NCI-H2196 (cell line): ENCODE results near the gene STEAP2.

Experiments used
- DNase-seq: peaks from one replicate; lab custom pipeline; 2025; ENCODE audit not compliant: unreplicated experiment; lab: John Stamatoyannopoulos, UW

Gene STEAP2

DNA sequence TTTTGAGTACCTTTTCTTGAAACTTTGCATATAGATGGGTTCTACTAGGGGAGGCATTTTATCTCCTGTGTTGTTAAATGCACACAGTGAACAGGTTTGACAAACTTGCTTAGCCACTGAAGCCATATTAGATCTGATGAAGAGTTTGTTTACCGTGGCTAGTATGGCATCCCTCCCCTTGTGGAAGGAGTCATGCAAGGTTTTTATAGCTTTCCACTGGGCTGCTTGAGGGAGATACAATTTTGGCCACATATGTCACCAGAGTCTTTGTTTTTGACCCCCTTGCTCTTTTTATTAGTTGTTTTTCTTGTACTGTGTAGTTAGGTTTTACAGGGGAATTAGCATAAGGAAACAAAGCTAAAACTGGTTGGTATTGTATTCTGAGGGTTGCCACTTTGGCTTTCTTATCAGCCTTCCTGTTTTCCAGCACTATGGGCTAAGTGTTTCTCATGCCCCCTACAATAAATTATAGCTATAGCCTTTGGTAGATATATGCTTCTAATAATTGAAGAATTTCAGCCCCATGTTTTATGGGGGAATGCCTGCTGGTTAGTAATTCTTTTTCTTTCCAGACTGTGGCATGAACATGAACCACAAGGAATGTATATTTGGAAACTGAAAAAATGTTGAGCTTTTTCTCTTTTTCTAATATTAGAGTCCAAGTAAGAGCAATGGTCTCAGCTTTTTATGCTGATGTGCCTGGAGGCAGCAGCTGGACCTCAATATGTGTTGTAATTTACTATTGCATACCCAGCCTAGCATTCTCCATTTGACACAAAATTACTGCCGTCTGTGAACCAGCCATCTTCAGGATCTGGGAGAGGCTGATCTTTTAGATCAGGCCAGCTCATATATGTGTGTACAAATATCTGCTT, 18.4 kb upstream of the STEAP2 start:
- no peak for DNase-seq

DNA sequence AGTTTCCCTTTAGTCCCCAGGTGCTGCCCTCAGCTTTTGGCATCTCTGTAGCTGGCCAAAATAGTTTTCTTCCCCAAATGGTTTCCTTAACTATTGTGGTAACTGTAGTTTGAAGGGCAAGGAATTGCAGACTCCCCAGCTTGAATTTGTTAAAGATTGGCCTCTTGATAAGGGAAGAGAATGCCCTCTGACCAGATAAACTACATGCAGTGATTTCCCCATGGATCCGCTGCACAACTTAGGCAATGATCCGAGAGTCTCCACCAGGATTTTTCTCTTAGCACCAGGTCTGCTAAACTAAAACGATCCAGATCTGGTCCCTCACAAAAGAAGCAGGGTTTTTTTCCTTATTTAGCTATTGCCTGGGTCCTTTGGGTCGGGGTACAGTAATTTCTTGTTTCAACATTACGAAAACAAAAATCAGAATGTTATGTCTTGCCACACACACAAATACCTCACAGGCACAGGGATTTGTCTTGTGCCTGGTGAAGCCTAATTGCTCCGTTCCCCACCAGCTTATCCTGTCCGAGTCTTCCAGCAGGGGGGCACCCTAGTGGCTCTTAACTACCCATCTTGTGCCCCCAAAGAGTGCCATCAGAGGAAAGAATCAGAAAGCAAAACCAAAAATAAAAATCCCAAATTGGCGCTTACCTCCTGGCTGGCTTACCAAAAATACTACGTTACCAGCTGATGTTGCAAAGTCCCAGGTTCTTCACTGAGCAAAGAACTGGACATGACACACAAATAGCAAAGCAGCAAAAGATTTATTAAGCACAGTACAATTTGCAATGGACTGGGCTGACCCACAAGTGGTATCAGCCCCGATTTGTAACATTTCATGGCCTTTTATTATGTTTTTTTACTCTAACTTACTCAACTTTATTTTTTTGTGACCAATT, 16.4 kb upstream of the STEAP2 start:
- no peak for DNase-seq

DNA sequence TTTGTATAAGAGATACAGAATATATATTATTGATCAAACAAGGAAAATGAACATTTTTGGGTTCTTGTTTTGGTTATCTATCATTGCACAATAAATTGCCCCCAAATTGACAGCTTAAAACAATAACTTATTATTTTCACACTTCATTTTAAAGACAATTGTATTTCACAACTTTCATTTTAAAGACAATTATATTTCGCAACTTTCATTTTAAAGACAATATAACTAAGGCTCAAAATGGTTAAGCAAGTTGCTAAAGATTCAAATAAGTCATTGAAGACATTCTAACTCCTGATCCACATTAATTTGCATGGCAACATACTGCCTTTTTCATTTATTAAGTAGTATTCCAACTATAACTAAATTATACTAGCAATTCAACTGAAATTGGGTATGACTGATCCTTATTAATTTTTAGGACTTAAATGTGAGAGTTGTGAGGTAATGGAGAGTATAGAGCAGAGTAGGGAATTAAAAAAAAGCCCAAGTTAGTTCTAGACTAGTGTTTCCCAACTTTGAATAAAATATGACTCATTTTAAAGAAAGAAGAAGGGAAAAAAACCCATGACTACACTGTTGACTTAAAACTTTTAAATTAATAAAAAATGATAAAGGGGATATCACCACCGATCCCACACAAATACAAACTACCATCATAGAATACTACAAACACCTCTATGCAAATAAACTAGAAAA, 9.9 kb upstream of the STEAP2 start:
- DNase-seq = no peak

DNA sequence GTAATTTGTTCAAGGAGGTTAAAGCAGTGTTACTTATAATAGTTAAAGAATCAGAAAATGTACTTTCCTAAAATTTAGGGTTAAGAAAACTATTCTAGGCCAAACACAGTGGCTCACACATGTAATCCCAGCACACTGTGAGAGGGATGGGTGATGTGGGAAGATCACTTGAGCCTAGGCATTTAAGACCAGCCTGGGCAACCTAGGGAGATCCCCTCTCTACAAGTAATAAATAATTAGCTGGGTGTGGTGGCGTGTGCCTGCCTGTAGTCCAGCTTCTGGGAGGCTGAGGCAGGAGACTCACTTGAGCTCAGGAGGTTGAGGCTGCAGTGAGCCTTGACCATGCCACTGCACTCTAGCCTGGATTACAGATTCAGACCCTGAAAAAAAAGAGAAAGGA, 3.6 kb upstream of the STEAP2 start:
- no peak for DNase-seq

DNA sequence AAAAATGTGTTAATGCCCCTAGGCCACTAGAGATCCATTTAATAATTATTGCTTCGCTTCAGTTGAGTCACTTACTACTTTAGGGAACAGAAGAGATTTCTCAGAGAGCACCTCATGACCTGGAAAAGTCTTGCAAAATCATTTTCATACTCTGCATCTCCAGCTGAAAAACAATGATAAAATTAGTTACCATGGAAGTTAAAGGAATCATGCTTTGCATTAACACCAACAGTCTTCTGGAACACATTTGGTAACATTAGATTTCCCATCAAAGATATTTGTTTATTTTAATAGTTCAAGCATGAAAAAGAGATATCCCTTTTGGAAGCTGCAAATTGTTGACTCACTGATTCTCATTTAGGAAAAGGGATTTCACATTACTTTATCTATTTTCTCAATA, 1.8 kb upstream of the STEAP2 start:
- no peak for DNase-seq

DNA sequence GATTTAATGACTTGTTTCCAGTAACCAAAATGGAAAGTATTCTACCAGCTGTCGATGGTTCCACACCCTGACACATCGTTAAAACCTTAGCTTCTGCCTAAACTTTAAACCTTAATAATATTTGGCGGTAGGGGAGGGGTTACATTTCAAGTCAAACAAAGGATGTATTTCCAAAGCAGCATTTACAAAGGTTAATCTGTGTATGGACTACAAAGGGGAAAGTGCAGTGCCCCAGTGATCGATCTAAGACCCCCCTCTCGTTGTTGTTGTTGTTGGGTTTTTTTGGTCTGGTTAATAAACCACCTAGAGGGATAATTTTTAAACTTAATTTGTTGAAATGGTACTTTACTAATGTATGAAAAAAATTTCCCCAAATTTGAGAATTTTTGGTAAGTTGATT, 1.1 kb upstream of the STEAP2 start:
- no peak for DNase-seq

DNA sequence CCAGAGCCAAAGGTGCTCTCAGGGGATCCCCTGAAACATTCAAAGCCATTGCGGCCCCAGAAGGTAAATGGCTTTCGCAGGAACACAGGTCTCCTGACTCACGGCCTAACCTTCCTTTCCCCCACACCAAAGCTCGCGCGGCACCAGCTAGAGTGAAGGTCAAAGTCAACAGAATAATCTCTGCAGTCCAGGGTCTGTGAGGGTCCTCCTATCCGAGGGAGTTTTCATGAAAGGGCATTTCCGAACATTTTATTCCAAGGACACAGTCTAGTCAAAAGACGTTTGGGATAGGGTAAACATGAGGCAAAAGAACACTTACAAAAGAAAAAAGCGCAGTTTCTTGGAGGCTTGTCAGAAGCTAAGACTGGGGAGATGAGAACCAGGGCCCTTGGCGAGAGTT, 559 bp upstream of the STEAP2 start:
- DNase-seq = no peak

DNA sequence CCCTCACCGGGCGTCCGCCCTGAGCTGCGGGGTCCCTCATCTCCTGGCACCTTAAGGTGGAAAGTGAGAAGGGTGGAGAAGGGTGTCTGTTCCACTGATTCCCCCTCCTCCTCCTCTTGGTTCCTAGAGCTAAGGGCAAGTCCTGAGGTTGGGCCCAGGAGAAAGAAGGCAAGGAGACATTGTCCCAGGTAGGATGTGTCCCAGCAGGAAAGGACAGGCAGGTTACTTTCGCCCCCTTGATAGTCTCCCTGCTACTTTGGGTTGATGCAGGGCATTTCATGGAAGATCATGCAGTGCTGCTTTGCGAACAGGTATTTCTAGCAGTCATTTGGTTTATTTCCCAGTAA, 582 bp downstream of the STEAP2 start:
- DNase-seq = no peak

DNA sequence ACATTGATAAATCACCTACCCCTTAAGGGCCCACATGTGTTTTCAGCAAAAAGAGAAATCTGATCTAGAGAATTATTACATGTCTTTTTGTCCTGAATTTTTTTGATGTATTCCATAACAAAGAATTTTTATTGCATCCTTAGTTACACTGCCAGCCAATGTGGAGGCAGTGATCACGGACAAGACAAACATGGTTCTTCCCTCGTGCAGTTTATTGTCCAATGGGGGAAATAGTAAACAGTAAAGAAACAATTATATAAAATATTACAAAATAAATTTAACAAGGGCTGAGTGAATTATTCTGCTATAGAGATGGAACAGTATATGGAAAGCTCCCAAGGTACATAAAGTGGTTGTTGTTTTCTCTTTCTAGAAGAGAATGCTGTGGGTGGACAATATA, 2.0 kb downstream of the STEAP2 start:
- no peak for DNase-seq

DNA sequence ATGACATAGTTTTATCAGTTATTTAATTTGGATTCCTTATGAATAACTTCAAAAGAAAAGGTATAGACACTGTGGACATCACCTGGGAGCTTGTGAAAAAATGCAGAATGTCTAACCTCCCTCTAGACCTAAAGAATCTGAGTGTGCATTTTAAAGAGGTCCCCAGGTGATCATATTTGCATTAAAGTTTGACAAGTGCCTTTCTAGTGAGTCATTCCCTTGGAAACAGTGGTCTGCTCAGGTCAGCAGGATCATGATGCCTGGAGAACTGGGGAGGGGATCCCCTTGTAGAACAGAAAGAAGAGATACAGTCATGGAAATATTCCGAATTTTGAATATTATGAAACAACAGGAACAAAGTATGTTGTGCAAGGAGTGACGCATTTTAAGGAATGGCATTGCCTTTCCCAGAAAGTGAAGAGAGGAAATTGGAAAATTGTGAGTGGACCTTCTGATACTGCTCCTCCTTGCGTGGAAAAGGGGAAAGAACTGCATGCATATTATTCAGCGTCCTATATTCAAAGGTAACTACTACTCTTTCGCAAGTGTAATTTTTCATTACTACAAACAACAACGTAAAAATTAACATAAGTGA, 4.6 kb downstream of the STEAP2 start:
- no peak for DNase-seq

DNA sequence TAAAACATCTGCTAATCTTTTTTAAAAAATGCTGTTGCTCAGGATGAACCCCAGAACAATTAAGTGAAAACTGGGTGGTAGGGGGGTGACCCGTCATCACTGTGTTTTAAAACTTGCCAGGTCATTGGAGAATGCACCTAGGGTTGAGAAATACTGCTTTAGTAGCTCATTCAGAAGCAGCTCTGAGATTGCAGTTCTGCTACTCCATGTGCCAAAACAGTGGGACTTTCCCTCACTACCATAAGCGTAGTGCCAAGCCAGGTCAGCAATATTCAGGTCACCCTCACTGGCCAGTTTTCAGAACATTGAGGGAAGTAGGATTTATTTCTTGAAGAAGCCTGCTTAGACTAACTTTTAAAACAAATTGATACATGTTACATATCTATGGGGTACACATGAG, 5.2 kb downstream of the STEAP2 start:
- no peak for DNase-seq

DNA sequence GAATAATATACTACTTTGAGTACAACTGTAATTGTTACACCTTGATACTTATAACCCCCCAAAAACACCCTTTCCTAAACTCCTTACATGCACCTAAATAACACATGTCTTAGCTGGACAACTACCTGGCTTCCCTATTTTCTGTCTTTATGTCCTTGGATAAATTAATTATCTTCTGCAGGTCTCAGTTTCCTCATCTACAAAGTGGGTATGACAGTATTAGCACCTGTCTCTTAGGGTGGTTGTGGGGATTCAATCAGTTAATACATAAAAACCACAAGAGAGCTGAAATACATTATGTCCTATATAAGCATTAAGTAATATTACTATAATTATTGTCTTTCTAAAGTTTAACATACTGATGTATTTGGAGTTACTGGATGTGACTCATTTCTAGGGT, 10.8 kb downstream of the STEAP2 start:
- DNase-seq = no peak

DNA sequence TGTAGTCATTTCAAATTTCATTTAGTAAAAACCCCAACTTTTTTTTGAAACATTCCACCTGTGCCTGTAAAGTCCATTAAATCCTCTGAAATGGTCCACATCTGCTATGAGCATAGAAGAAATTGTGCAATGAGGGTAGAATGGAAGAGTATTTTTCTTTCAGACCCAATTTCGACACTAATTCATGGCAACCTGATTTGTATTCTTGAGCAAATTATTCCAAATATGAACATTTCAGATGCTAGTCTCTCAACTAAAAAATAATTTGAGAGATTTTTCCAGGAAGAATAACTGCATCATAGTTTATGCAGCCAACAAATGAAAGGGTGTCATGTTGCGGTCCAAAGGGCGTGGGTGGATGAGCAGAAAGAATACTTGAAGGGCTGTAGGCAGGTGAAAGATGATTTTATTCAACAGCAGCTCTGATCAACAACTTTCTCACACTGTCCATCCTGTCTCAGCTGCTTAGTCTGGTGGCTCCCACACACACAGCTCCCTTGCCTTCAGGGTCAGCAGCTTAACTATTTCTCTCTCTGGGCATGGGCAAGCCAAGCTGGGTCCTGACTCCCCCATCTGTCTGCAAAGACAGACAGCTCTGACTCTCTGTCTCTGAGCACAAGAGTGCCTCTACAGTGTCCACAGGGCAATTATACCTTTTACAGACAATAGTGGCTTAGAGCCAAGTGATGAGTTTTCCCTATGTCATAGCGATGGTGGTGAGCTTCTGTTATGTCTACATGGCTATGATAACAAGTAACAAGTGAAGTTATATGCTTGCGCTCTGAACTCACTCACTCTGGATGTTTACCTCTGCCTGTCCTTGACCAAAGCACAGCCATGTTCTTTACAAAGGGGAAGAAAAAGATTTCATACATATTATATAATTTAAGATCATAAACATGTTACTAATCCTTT, 11.5 kb downstream of the STEAP2 start:
- DNase-seq = no peak

DNA sequence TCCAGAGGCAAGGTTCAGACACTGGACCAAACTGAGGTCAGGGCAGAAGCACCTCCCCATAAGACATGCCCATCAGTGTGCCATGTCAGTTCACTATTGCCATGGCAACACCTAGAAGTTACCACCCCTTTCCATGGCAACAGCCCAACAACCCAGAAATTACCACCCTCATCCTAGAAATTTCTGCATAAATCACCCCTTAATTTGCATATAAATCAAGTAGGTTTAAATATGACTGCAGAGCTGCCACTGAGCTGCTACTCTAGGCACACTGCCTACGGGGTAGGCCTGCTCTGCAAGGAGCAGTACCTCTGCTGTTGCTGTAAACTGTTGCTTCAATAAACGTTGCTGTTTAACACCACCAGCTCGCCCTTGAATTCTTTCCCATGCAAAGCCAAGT, 12.7 kb downstream of the STEAP2 start:
- DNase-seq = no peak

DNA sequence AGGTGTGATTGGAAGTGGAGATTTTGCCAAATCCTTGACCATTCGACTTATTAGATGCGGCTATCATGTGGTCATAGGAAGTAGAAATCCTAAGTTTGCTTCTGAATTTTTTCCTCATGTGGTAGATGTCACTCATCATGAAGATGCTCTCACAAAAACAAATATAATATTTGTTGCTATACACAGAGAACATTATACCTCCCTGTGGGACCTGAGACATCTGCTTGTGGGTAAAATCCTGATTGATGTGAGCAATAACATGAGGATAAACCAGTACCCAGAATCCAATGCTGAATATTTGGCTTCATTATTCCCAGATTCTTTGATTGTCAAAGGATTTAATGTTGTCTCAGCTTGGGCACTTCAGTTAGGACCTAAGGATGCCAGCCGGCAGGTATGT, 13.6 kb downstream of the STEAP2 start:
- no peak for DNase-seq

DNA sequence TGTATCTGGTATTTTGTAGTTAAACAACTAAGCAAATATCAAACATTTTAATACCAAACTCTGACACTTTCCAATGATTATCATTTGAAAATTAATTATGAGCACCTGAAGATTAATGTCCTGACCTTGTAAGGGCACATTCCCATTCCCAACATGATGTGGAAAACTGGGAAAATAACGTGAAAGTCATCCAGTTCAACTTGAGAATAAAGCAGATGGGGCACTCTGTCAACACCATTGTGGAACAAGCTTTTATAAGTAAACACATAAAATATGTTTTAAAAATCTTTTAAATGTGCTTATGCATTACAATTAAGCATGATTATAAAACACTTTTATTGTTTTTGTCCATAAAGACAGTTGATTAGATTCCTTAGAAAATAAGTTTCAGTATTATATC, 14.1 kb downstream of the STEAP2 start:
- no peak for DNase-seq

DNA sequence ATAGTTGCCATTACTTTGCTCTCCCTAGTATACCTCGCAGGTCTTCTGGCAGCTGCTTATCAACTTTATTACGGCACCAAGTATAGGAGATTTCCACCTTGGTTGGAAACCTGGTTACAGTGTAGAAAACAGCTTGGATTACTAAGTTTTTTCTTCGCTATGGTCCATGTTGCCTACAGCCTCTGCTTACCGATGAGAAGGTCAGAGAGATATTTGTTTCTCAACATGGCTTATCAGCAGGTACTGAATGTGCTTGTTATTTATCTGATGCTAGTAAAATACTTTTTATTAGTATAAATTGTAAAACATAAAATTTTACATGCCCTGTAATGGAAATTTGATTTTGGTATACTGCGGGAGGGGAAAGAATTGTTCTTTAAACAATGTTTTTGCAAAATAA, 15.7 kb downstream of the STEAP2 start:
- no peak for DNase-seq

DNA sequence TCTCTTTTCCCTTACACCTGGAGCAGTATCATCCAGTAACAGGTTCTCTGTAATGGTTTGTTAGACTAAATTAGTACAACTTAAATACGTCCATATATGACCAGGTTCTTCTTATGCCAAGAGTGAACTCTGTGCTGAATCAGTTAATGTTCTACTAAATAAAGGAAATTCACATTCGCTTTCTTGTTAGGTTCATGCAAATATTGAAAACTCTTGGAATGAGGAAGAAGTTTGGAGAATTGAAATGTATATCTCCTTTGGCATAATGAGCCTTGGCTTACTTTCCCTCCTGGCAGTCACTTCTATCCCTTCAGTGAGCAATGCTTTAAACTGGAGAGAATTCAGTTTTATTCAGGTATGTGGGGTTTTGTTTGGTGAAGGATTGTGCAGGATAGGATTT, 18.1 kb downstream of the STEAP2 start:
- DNase-seq = no peak

DNA sequence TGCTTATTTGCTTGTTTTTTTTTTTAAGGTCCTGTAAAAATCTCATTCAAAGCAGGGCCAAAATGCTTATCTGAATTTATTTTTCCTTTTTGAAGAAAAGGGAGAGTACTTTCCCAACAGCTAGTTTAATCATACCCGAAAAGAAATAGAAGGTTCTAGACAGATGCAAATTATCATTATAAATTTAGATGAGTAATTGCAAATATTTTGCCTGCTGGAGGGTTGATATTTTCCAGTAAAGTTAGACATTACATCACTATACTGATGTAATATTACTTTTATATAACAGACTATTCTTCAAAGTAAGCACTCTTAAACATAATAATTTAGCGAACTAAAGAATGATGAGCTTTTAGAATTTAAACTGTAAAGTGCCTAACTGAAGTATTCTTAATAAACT, 19.3 kb downstream of the STEAP2 start:
- DNase-seq = no peak

DNA sequence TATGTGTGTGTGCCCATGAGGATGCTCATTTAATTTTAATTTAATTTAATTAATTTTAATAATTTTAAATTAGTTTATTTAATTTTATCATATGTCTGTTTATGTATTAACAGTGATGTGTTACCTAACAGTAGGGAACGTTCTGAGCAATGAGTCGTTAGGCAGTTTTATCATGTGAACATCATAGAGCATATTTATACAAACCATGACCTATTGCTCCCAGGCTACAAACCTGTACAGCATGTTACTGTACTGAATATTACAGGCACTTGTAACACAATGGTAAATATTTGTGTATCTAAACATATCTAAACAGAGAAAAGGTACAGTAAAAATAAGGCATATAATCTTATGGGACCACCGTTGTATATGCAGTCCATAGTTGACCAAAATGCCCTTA, 19.8 kb downstream of the STEAP2 start:
- no peak for DNase-seq
